ENCODE data around the gene SPATA21.

DNA sequence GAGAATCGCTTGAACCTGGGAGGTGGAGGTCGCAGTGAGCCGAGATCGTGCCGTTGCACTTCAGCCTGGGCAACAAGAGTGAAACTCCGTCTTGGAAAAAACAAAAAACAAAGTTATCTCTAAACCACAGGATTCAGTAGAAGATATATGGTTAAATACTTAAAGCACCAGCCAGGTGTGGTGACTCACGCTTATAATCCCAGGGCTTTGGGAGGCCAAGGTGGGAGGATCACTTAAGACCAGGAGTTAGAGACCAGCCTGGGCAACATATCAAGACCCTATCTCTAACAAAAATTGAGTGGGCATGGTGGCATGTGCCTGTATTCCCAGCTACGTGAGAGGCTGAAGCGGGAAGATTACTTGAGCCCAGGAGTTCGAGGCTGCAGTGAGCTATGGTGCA lies 8.9 kb upstream of the SPATA21 start:
- TF ChIP-seq CTCF (IDR thresholded peaks at IDR 0.05) (no peak), POLR2AphosphoS5 (IDR thresholded peaks at IDR 0.05) (no peak), POLR2A (IDR thresholded peaks at IDR 0.05) (no peak)

All from transverse colon (tissue), 4 donors.